A673 (cell line): Measurements from ENCODE around the gene ATP6V0E1. TPM values are rescaled to one million over a fixed set of nuclear protein-coding genes. Genes with fewer than 3 reads are reported as not detected.
"Not testable (repeated sequence)": the region's sequence is repeated elsewhere in the genome, so short reads cannot be mapped to it uniquely, and the experiment has no call there.

ENCODE experiments used
- BruUV-seq: library from RNA; stranded (reverse); fragments of 400-500 nt; replicated peaks from 2 replicates; lab custom pipeline; 2021; lab: Mats Ljungman, UMichigan
- CTCF ChIA-PET: fragments of 300-600 bp; sonication (Branson Sonifier 250); formaldehyde crosslinking; loops from one replicate; lab custom pipeline; 2022; ENCODE audit warnings: antibody characterized with exemption; lab: Charles Lee
- POLR2A ChIA-PET: fragments of 300-600 bp; sonication (Branson Sonifier 250); formaldehyde crosslinking; loops from one replicate; lab custom pipeline; 2022; ENCODE audit warnings: antibody characterized with exemption; ENCODE audit not compliant: low non-redundant PET; lab: Charles Lee
- DNase-seq: peaks from one replicate; pipeline ENCODE4 v3.0.0-alpha.2; 2015; ENCODE audit warnings: low spot score
- H3K27ac ChIP-seq: fragments of 200-600 bp; sonication (generic); 2 replicates; pipeline ENCODE4 v1.5.1; 2016; ENCODE audit warnings: mixed run types, low read depth, mild to moderate bottlenecking, mixed read lengths, antibody characterized with exemption, low read length; ENCODE audit not compliant: poor library complexity, severe bottlenecking
- H3K27me3 ChIP-seq: fragments of 200-600 bp; sonication (generic); replicated peaks from 2 replicates; pipeline ENCODE4 v1.6.1; 2017; ENCODE audit warnings: mixed run types, low read depth, mild to moderate bottlenecking, mixed read lengths, antibody characterized with exemption, low read length; ENCODE audit not compliant: insufficient read depth, poor library complexity
- H3K36me3 ChIP-seq: fragments of 200-600 bp; sonication (generic); 2 replicates; pipeline ENCODE4 v1.6.1; 2016; ENCODE audit warnings: mixed run types, mild to moderate bottlenecking, mixed read lengths, antibody characterized with exemption, low read length; ENCODE audit not compliant: insufficient read depth, poor library complexity, severe bottlenecking
- H3K4me1 ChIP-seq: fragments of 200-600 bp; sonication (generic); 2 replicates; pipeline ENCODE4 v1.6.1; 2017; ENCODE audit warnings: mixed run types, mild to moderate bottlenecking, mixed read lengths, antibody characterized with exemption, low read length; ENCODE audit not compliant: insufficient read depth, poor library complexity, severe bottlenecking
- H3K4me3 ChIP-seq: fragments of 200-600 bp; sonication (generic); 2 replicates; pipeline ENCODE4 v1.5.1; 2016; ENCODE audit warnings: low read depth, mixed run types, mild to moderate bottlenecking, mixed read lengths, low read length; ENCODE audit not compliant: poor library complexity, severe bottlenecking
- H3K9me3 ChIP-seq: fragments of 200-600 bp; sonication (generic); 2 replicates; pipeline ENCODE4 v1.6.1; 2016; ENCODE audit warnings: mixed run types, low read depth, mild to moderate bottlenecking, mixed read lengths, antibody characterized with exemption, low read length; ENCODE audit not compliant: poor library complexity, severe bottlenecking
- CTCF ChIP-seq: fragments of 300-800, 200-600 bp; sonication (generic); conservative IDR thresholded peaks from 2 replicates; pipeline ENCODE4 v1.5.1; 2017; ENCODE audit warnings: low read depth, mild to moderate bottlenecking, antibody characterized with exemption, low read length, moderate library complexity, mixed read lengths
- EZH2 ChIP-seq: fragments of 200-600 bp; sonication (generic); IDR thresholded peaks from 2 replicates; pipeline ENCODE4 v1.6.1; 2017; ENCODE audit warnings: borderline replicate concordance, low read depth, mild to moderate bottlenecking, mixed read lengths, antibody characterized with exemption, low read length; ENCODE audit not compliant: poor library complexity, severe bottlenecking
- intact Hi-C: fragments of 100-400 bp; cut with micrococcal nuclease; formaldehyde crosslinking; loops from one replicate; pipeline ENCODE4 v1.10.0; 2022; ENCODE audit not compliant: unreplicated experiment
- total RNA-seq: library from RNA; stranded (reverse); gene quantifications from 2 replicates; pipeline ENCODE4 v1.2.3, GENCODE V29; 2021

The ATP6V0E1 gene
- total RNA-seq, 1 experiment from 2014 or later = 148 TPM

GRCh38 chr5:173015192-173015591 is 31.6 kb downstream of the ATP6V0E1 start:
- no peaks in the 10 kb centered on the region for H3K36me3 ChIP-seq
- H3K9me3 ChIP-seq = no peaks in the 10 kb centered on the region
- intact Hi-C loops = no loop called here
- no TSS peak for BruUV-seq
- H3K4me3 ChIP-seq = no peak overlapping the region
- H3K27ac ChIP-seq = no peak overlapping the region
- TF ChIP-seq EZH2 = no peak
- TF ChIP-seq CTCF = no peak
- no peaks in the 10 kb centered on the region for H3K27me3 ChIP-seq
- ChIA-PET POLR2A (interaction anchor here (0.5 kb wide), 1 partner anchor 23 kb away, joined by 3 read pairs; no protein-coding TSS in a partner anchor), CTCF (no interaction called here)
- no peak for DNase-seq
- H3K4me1 ChIP-seq = no peaks in the 10 kb centered on the region

DNA sequence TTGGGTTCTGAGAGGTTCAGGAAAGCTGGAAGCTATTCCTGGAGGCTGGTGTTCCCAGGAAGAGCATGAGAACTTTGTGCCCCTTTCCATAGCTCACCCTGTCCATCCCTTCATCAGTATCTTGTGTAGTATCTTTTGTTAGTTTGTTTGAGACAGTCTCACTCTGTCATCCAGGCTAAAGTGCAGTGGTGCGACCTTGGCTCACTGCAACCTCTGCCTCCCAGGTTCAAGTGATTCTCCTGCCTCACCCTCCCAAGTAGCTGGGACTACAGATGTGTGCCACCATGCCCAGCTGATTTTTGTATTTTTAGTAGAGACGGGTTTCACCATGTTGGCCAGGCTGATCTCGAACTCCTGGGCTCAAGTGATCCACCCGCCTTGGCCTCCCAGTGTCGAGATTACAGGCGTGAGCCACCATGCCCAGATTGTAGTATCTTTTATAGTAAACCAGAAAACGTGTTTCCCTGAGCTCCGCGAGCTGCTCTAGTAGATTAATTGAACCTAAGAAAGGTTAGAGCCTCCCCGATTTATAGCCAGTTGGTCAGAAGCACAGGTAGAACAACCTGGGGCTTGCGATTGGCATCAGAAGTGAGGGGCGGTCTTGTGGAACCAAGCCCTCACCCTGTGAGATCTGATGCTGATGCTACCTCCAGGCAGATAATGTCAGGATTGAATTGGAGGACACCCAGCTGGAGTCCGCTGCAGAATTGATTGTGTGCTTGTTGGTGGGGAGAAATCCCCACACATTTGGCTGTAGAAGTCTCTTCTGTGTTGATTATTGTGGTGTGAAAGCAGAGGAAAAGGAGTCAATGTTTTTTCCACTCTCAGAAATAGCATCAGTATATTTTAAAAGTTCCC is 32.3 kb downstream of the ATP6V0E1 start:
- H3K4me3 ChIP-seq = no peak overlapping the region
- peaks cover 4% of the 10 kb centered on the region for H3K36me3 ChIP-seq
- CTCF ChIA-PET = no interaction called here
- BruUV-seq = no TSS peak
- DNase-seq = no peak
- TF ChIP-seq CTCF (no peak), EZH2 (no peak)
- no peak overlapping the region for H3K27ac ChIP-seq
- no peaks in the 10 kb centered on the region for H3K9me3 ChIP-seq
- intact Hi-C loops = no loop called here
- POLR2A ChIA-PET = interaction anchor here (0.5 kb wide), 1 partner anchor 23 kb away, joined by 3 read pairs; no protein-coding TSS in a partner anchor
- H3K4me1 ChIP-seq = no peaks in the 10 kb centered on the region
- no peaks in the 10 kb centered on the region for H3K27me3 ChIP-seq

- no peak overlapping the region for H3K27ac ChIP-seq
- TF ChIP-seq EZH2 = no peak
- no TSS peak for BruUV-seq
- DNase-seq = no peak
- no peak overlapping the region for H3K4me3 ChIP-seq
- H3K9me3 ChIP-seq = no peaks in the 10 kb centered on the region
- intact Hi-C loops = no loop called here
- H3K4me1 ChIP-seq = no peaks in the 10 kb centered on the region
- POLR2A ChIA-PET = no interaction called here
- CTCF ChIA-PET = no interaction called here
- peaks cover 4% of the 10 kb centered on the region for H3K36me3 ChIP-seq
- H3K27me3 ChIP-seq = no peaks in the 10 kb centered on the region
These were observed 33.1 kb downstream of the ATP6V0E1 start for GRCh38 chr5:173016598-173017046.

DNA sequence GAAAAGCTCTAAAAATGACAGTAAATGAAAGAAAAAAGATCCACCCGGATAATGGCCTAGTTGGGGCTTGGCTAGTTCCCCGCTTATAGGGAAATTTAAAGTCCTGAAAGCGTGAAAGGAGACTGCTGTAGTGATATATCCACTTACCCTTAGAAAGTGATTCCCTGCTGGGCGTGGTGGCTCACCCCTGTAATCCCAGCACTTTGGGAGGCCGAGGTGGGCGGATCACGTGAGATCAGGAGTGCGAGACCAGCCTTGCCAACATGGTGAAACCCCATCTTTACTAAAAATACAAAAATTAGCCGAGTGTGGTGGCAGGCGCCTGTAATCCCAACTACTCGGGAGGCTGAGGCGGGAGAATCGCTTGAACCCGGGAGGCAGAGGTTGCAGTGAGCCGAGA is 33.5 kb downstream of the ATP6V0E1 start:
- H3K4me3 ChIP-seq, H3K9me3 ChIP-seq, DNase-seq, H3K27ac ChIP-seq, BruUV-seq, H3K36me3 ChIP-seq, POLR2A ChIA-PET, intact Hi-C loops, H3K4me1 ChIP-seq, CTCF ChIA-PET, H3K27me3 ChIP-seq: not testable (repeated sequence)
